C4-2B (cell line): ENCODE measurements around the gene MRPL14.

Experiments
- H3K27ac ChIP-seq: fragments of 450-650 bp; 2 replicates; pipeline ENCODE4 v1.5.1; 2017
- CTCF ChIP-seq: fragments of 450-650 bp; conservative IDR thresholded peaks from 2 replicates; pipeline ENCODE4 v1.5.1; 2017; ENCODE audit warnings: mild to moderate bottlenecking
- ZFX ChIP-seq: fragments of 450-650 bp; IDR thresholded peaks from 2 replicates; pipeline ENCODE4 v1.6.1; 2017

The MRPL14 gene

GRCh38 chr6:44081753-44082152 is 45.5 kb downstream of the MRPL14 start:
- no peak overlapping the region for H3K27ac ChIP-seq
- TF ChIP-seq CTCF (no peak), ZFX (no peak)

- TF ChIP-seq CTCF = no peak
- TF ChIP-seq ZFX = no peak
- H3K27ac ChIP-seq = no peak overlapping the region
Observed at GRCh38 chr6:44080561-44081521, 46.4 kb downstream of the MRPL14 start.

GRCh38 chr6:44079672-44080071 is 47.6 kb downstream of the MRPL14 start:
- TF ChIP-seq CTCF = no peak
- no peak for TF ChIP-seq ZFX

GRCh38 chr6:44078827-44079671 is 48.2 kb downstream of the MRPL14 start:
- TF ChIP-seq ZFX (no peak), CTCF (peak; percentile 93)
- H3K27ac ChIP-seq = no peak overlapping the region

More at GRCh38 chr6:44079672-44080071, 47.6 kb downstream of the MRPL14 start:
- H3K27ac ChIP-seq = no peak overlapping the region

- H3K27ac ChIP-seq = no peak overlapping the region
- TF ChIP-seq CTCF (no peak), ZFX (no peak)
Observed at GRCh38 chr6:44078219-44078826, 48.9 kb downstream of the MRPL14 start.

- no peak overlapping the region for H3K27ac ChIP-seq
- no peak for TF ChIP-seq ZFX
Observed at GRCh38 chr6:44077214-44077946, 49.9 kb downstream of the MRPL14 start.
